ENCODE data around the gene SLC8A1. TPM values are rescaled to one million over a fixed set of nuclear protein-coding genes. Genes with fewer than 3 reads are reported as not detected.

The SLC8A1 gene
- total and polyA plus RNA-seq, 10 of the 15 experiments (the other 5 are each of a cell fraction or from before 2014, with no cell fraction given): under 0.01 to 1.2 (median 0.01) TPM; not detected in 3

- ChIA-PET CTCF (no interaction called here), RAD21 (ENCODE audit: unreplicated experiment) (no interaction called here), SMC1A (ENCODE audit: uncharacterized antibody, unreplicated experiment) (no interaction called here), POLR2A (no interaction called here)
- Histone ChIP-seq H3K4me1 (ENCODE audit: control insufficient read depth, insufficient read depth, low read length) (no peaks in the 10 kb centered on the region), H3K9ac (ENCODE audit: control insufficient read depth, insufficient read depth, low read length) (no peak overlapping the region), H3K9me3 (replicated peaks; ENCODE audit: control insufficient read depth, insufficient read depth, low read length) (no peaks in the 10 kb centered on the region), H3K36me3 (ENCODE audit: control insufficient read depth in 2 of 2, insufficient read depth in 2 of 2, low read length in 1 of 2) (no peaks in the 10 kb centered on the region), H3K27me3 (replicated peaks in 1 of 2; ENCODE audit: control insufficient read depth in 2 of 2, insufficient read depth in 2 of 2, low read length in 1 of 2) (peaks cover 3 to 8% of the 10 kb centered on the region in 2 experiments), H3K4me3 (no peak overlapping the region), H4K20me1 (ENCODE audit: control insufficient read depth, insufficient read depth) (no peaks in the 10 kb centered on the region), H3K4me2 (ENCODE audit: control insufficient read depth, insufficient read depth) (no peak overlapping the region), H3K27ac (ENCODE audit: control insufficient read depth, insufficient read depth) (no peak overlapping the region), H2AFZ (ENCODE audit: control insufficient read depth, low read depth, low read length) (no peak overlapping the region), H3K79me2 (ENCODE audit: control insufficient read depth, insufficient read depth, low read length) (no peaks in the 10 kb centered on the region)
- BruUV-seq (replicated peaks): no TSS peak
- WGBS (ENCODE audit: insufficient coverage, insufficient replicate concordance, low lambda C conversion rate, missing lambda C conversion rate): 31% methylated on average over 5 of the region's 5 CpGs
- peak; percentile 59 for ATAC-seq
- no peak for FAIRE-seq
- in situ Hi-C loops (cut with MboI): no loop called here
- TF ChIP-seq PBX3 (IDR thresholded peaks at IDR 0.05; ENCODE audit: insufficient replicate concordance, low read depth, low read length) (no peak), MYC (IDR thresholded peaks at IDR 0.05; ENCODE audit: insufficient read depth, insufficient read length, insufficient replicate concordance, low read length, severe bottlenecking) (no peak), NRF1 (conservative IDR thresholded peaks at IDR 0.05; ENCODE audit: low read depth, low read length) (no peak), E2F8 (IDR thresholded peaks at IDR 0.05; ENCODE audit: low read depth, partially characterized antibody) (no peak), ZBED1 (IDR thresholded peaks at IDR 0.05; ENCODE audit: borderline replicate concordance) (no peak), CBFB (IDR thresholded peaks at IDR 0.05; ENCODE audit: low read depth) (no peak), BCL3 (IDR thresholded peaks at IDR 0.05; ENCODE audit: borderline replicate concordance, insufficient read depth, low read depth, low read length, poor library complexity, severe bottlenecking) (no peak), GATAD2B (conservative IDR thresholded peaks at IDR 0.05; ENCODE audit: low read depth) (no peak)
- intact Hi-C loops (cut with micrococcal nuclease; ENCODE audit: unreplicated experiment): no loop called here
- no peak for DNase-seq (ENCODE audit: low read depth, low spot score)
Observed at GRCh38 chr2:40455661-40456060, 3.8 kb upstream of the SLC8A1 start.

Measured in GM12878 (cell line).